A549 (cell line): ENCODE measurements around the gene C19orf53.

Source experiments
- CHD2 ChIP-seq: fragments of 150-350 bp; IDR thresholded peaks from 2 replicates; pipeline ENCODE4 v1.6.1; 2014; ENCODE audit warnings: low read length; ENCODE audit not compliant: partially characterized antibody
- POLR2A ChIP-seq: IDR thresholded peaks from 2 replicates; pipeline ENCODE4 v1.6.1; 2012; ENCODE audit warnings: mild to moderate bottlenecking, low read length
- SMC3 ChIP-seq: fragments of >200 bp; sonication (Bioruptor Twin); formaldehyde crosslinking; IDR thresholded peaks from 3 replicates; pipeline ENCODE4 v1.6.1; 2018; ENCODE audit warnings: inconsistent platforms

GRCh38 chr19:13727798-13728197, 46.5 kb upstream of the C19orf53 start:
- TF ChIP-seq SMC3 (no peak), POLR2A (no peak), CHD2 (no peak)
